Activated naive CD8-positive, alpha-beta T cell treated with anti-CD3 and anti-CD28 coated beads, Interleukin-2, amount 50 U/mL, for 24 hours (primary cell): Measurements from ENCODE around the gene FXYD7.

ENCODE experiments used
- ATAC-seq: fragments of 150-1000 bp; cut with Tn5 transposase; one replicate; pipeline ENCODE4 v1.10.0; 2021
- DNase-seq: peaks from one replicate; pipeline ENCODE4 v3.0.0; 2021
- H3K27ac Mint-ChIP-seq: one replicate; pipeline ENCODE4 v1.8.0; 2021; ENCODE audit warnings: mild to moderate bottlenecking, mixed read lengths
- H3K27me3 Mint-ChIP-seq: one replicate; pipeline ENCODE4 v1.8.0; 2021; ENCODE audit warnings: mixed read lengths
- H3K36me3 Mint-ChIP-seq: one replicate; pipeline ENCODE4 v1.8.0; 2021; ENCODE audit warnings: low read depth, mixed read lengths
- H3K4me1 Mint-ChIP-seq: one replicate; pipeline ENCODE4 v1.8.0; 2021; ENCODE audit warnings: mixed read lengths
- H3K4me3 Mint-ChIP-seq: one replicate; pipeline ENCODE4 v1.8.0; 2021; ENCODE audit warnings: mild to moderate bottlenecking, moderate library complexity, mixed read lengths
- H3K9me3 Mint-ChIP-seq: one replicate; pipeline ENCODE4 v1.8.0; 2021; ENCODE audit warnings: mixed read lengths

The FXYD7 gene

DNA sequence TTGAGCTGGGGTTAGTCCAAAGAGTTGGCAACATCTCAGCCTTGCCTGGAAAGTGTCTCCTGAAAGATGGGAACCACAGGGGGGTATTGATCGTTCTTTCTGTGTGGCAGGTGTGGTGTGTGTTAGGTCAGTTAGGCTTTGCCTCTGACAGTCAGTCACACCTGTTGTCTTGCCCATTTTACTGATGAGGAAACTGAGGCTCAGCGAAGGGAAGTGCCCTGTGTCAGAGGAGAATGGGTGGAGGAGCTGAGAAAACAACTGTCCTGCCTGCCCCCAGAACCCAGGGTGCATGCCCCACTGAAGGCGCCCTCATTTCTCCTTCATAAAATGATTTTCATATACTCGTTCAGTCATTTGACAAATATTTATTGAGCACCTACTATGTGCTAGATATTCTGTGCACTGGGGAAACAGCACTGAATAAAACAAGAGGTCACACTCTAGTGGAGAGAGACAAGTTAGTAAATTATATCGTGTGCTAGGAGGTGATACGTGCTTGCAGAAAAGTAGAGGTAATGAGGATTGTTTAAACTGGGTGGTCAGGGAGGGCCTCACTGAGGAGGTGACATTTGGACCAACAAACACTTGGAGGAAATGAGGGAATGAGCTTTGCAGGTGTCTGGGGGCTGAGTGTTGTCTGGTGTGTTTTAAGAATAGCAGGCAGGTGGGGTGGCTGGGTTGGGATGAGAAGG, 13.1 kb downstream of the FXYD7 start:
- Mint-ChIP-seq H3K36me3 (peaks cover 56% of the 10 kb centered on the region), H3K27me3 (no peaks in the 10 kb centered on the region), H3K4me3 (peak overlapping the region; percentile 96), H3K9me3 (peaks cover under 1% of the 10 kb centered on the region), H3K27ac (peak overlapping the region; percentile 99), H3K4me1 (peaks cover 56% of the 10 kb centered on the region)
- no peak for ATAC-seq
- DNase-seq: no peak

DNA sequence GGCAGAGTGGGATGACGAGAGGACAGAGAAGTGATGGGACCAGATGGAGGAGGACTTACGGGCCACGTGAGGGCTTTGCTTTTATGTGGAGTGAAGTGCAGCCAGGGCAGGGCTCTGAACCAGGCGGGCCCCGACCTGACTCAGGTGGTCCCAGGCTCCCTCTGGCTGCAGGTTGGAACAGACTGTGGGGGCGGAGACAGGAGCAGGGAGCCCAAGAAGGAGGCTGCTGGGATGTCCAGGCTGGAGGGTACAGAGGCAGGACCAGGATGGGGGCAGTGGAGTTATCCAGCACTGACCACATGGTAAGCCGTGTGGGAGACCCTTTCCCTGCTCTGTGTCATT, 13.6 kb downstream of the FXYD7 start:
- Mint-ChIP-seq H3K27me3 (no peaks in the 10 kb centered on the region), H3K4me3 (peak overlapping the region; percentile 96), H3K27ac (peak overlapping the region; percentile 99), H3K36me3 (peaks cover 61% of the 10 kb centered on the region), H3K9me3 (peaks cover 5% of the 10 kb centered on the region), H3K4me1 (peaks cover 60% of the 10 kb centered on the region)
- no peak for DNase-seq
- no peak for ATAC-seq

DNA sequence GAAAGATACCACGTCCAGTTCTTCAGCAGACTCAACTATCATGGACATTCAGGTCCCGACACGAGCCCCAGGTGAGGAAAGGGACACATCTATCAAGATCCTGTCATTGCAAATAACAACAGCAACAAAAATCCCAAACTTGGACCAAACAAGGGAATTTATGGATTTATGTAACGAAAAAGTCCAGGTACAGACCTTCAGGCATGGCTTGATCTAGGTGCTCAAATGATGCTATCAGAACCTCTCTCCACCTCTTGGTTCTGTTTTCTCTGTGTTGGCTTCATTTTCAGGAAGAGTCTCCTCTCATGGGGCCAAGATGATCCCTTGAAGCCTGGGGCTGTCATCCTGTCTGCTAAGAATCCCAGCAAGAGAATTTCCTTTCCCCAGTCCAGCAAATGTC, 14.4 kb downstream of the FXYD7 start:
- peaks cover 69% of the 10 kb centered on the region for H3K36me3 Mint-ChIP-seq
- peak overlapping the region; percentile 99 for H3K27ac Mint-ChIP-seq
- H3K4me3 Mint-ChIP-seq: peak overlapping the region; percentile 96
- peaks cover 62% of the 10 kb centered on the region for H3K4me1 Mint-ChIP-seq
- no peaks in the 10 kb centered on the region for H3K27me3 Mint-ChIP-seq
- DNase-seq (no peak), ATAC-seq (no peak)
- peaks cover 10% of the 10 kb centered on the region for H3K9me3 Mint-ChIP-seq

DNA sequence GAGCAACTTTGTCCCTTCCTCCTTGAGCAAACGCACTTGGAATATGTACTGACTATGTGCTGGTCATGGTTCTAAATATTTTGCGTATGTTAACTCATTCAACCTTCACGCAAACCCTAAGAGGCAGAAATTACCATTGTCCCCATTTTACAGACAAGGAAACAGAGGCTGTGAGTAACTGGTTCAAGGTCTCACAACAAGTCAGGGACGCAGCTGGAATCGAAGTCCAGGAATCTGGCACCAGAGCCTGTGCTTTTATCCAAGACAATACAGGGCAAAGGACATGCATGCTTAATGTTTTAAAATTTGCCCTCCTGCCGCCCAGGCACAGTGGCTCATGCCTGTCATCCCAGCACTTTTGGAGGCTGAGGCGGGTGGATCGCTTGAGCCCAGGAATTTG, 16.6 kb downstream of the FXYD7 start:
- Mint-ChIP-seq H3K4me1 (peaks cover 56% of the 10 kb centered on the region), H3K27me3 (no peaks in the 10 kb centered on the region), H3K36me3 (peaks cover 90% of the 10 kb centered on the region), H3K9me3 (peaks cover 21% of the 10 kb centered on the region), H3K4me3 (no peak overlapping the region), H3K27ac (no peak overlapping the region)
- ATAC-seq: no peak
- no peak for DNase-seq

DNA sequence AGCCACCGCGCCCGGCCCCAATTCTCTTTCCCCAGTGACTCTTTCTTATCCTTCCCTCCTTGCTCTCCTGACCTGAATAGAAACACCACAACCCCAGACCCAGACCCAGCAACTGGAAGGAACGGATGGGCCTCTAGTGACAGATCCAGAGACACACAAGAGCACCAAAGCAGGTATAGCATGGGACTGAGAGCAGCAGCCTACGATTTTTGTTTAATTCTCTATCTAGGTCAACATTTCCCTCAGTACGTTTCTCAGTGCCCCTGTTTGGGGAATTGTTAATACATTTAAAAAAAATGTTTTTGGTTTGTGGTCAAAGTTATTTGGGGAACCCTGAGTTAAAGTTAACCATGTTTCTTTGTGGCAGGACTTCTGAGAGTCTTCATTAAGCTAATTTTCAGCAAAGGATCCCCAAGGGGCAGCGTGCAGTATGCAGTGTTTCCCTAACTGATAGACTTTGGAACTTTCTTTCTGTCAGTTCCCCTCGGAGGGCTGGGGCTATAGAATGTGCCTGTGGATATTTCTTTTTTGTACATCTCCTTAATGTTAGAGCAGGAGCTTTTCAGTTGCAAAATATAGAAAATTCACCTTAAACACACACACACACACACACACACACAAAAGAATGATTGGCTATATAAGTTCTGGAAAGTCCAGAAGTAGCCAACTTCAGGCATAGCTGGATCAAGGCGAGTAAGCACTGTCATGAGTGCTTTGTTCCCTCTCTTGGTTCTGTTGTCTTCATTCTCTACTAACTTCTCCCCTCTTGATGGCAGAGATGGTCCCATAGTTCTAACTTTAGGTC, 17.8 kb downstream of the FXYD7 start:
- no peak overlapping the region for H3K27ac Mint-ChIP-seq
- H3K27me3 Mint-ChIP-seq: no peaks in the 10 kb centered on the region
- ATAC-seq (no peak), DNase-seq (no peak)
- H3K9me3 Mint-ChIP-seq: peaks cover 26% of the 10 kb centered on the region
- no peak overlapping the region for H3K4me3 Mint-ChIP-seq
- peaks cover 99% of the 10 kb centered on the region for H3K36me3 Mint-ChIP-seq
- peaks cover 59% of the 10 kb centered on the region for H3K4me1 Mint-ChIP-seq

DNA sequence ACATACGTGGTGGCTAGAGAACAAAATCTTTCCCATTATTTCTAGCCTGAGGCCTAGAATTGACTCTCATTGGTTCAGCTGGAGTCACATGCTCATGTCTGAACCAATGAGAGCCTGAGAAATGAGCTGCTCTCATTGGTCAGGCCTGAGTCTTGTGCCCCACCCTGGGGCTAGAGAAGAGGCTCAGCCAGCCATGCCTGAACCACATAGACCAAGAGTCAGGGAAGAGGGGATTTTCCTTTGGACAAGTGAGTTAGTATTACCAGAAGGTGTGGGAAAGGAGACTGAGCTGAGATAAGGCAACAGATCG, 18.3 kb downstream of the FXYD7 start:
- H3K4me3 Mint-ChIP-seq: no peak overlapping the region
- DNase-seq: no peak
- no peaks in the 10 kb centered on the region for H3K27me3 Mint-ChIP-seq
- H3K36me3 Mint-ChIP-seq: peaks cover 99% of the 10 kb centered on the region
- peaks cover 57% of the 10 kb centered on the region for H3K4me1 Mint-ChIP-seq
- no peak overlapping the region for H3K27ac Mint-ChIP-seq
- peaks cover 31% of the 10 kb centered on the region for H3K9me3 Mint-ChIP-seq
- ATAC-seq: no peak

DNA sequence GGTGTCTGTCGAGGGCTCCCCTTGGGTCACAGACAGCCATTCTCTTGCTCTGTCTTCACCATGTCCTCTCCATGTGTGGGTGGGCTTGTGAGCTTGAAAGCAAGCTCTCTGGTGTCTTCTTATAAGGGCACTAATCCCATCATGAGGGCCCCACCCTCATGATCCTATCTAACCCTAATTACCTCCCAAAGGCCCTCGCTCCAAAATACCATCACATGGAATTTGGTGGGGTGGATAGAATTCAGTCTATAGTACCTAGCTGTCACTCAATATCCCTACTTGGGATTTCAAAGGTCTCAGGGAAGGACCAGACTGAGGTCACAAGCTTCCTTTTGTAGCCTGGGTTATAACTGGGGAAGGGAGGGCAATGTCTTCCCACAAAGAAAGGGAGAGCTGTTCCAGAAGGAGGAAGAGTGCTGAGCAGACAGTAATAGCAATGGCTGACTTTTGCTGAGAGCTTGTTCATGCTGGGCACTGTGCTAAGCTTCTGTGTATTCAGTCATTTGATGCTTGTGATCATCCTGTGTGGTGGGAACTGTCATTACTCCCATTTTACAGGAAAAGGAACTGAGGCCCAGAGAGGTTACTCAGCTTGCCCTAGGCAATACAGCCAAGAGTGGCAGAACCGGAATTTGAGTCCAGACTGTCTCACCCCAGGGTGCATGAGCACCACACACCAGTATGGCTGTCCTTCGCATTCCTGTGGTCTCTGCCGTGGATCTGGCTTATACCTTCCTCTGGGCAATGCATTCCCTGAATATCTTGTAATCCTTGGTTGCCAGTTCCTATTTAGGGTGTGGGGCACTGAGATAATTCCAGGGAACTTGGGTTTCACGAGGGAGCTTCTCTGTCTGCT, 19.6 kb downstream of the FXYD7 start:
- DNase-seq: no peak
- Mint-ChIP-seq H3K9me3 (peaks cover 34% of the 10 kb centered on the region), H3K36me3 (peaks cover 99% of the 10 kb centered on the region), H3K4me1 (peaks cover 57% of the 10 kb centered on the region), H3K4me3 (no peak overlapping the region), H3K27ac (peak overlapping the region; percentile 61), H3K27me3 (no peaks in the 10 kb centered on the region)
- no peak for ATAC-seq

DNA sequence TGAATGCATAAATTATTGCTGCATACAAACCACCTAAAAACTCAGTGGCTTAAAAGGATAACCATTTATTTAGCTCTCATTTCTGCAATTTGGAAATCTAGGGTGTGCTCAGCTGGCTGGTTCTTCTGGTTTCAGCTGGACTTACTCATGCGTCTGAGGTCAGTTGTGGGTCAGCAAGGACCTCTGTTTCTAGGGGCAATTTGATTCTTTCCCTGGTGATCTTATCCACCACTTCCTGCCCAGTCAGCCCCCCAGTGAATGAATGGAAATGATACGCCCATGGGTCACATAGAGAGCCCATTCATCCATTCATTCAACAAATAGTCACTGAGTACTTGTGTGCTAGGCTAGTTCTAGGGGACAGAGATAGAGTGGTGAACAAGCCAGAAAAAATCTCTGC, 21.4 kb downstream of the FXYD7 start:
- no peak overlapping the region for H3K27ac Mint-ChIP-seq
- H3K4me1 Mint-ChIP-seq: peaks cover 56% of the 10 kb centered on the region
- DNase-seq: no peak

DNA sequence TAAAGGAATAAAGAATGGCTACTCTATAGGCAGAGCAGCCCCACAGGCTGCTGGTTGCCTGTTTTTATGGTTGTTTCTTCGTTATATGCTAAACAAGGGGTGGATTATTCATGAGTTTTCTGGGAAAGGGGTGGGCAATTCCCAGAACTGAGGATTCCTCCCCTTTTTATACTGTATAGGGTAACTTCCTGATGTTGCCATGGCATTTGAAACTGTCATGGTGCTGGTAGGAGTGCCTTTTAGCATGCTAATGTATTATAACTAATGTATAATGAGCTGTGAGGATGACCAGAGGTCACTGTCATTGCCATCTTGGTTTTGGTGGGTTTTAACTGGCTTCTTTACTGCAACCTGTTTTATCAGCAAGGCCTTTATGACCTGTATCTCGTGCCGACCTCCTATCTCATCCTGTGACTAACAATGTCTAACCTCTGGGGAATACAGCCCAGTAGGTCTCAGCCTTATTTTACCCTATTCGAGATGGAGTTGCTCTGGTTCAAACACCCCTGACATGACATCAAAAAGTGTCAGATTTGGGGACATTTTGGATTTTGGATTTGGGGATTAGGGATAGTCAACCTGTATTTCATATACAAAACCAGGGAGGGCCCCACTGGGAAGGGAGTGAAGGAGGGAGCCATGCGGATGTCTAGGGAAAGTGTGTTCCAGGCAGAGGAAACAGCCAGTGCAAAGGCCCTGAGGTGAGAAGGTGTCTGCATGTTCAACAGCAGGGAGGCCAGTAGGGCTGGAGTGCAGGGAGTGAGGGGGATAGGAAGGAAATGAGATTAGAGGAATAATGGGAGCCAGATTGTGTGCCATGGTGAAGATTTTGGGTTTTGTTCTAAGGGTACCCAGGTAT, 22.4 kb downstream of the FXYD7 start:
- H3K9me3 Mint-ChIP-seq: peaks cover 34% of the 10 kb centered on the region
- peaks cover 56% of the 10 kb centered on the region for H3K4me1 Mint-ChIP-seq
- H3K4me3 Mint-ChIP-seq: no peak overlapping the region
- no peak for ATAC-seq
- H3K27me3 Mint-ChIP-seq: no peaks in the 10 kb centered on the region
- no peak for DNase-seq
- peak overlapping the region; percentile 67 for H3K27ac Mint-ChIP-seq
- peaks cover 93% of the 10 kb centered on the region for H3K36me3 Mint-ChIP-seq

More for the DNA sequence above, 21.4 kb downstream of the FXYD7 start:
- no peak overlapping the region for H3K4me3 Mint-ChIP-seq
- H3K27me3 Mint-ChIP-seq: no peaks in the 10 kb centered on the region
- peaks cover 34% of the 10 kb centered on the region for H3K9me3 Mint-ChIP-seq
- no peak for ATAC-seq
- peaks cover 94% of the 10 kb centered on the region for H3K36me3 Mint-ChIP-seq

DNA sequence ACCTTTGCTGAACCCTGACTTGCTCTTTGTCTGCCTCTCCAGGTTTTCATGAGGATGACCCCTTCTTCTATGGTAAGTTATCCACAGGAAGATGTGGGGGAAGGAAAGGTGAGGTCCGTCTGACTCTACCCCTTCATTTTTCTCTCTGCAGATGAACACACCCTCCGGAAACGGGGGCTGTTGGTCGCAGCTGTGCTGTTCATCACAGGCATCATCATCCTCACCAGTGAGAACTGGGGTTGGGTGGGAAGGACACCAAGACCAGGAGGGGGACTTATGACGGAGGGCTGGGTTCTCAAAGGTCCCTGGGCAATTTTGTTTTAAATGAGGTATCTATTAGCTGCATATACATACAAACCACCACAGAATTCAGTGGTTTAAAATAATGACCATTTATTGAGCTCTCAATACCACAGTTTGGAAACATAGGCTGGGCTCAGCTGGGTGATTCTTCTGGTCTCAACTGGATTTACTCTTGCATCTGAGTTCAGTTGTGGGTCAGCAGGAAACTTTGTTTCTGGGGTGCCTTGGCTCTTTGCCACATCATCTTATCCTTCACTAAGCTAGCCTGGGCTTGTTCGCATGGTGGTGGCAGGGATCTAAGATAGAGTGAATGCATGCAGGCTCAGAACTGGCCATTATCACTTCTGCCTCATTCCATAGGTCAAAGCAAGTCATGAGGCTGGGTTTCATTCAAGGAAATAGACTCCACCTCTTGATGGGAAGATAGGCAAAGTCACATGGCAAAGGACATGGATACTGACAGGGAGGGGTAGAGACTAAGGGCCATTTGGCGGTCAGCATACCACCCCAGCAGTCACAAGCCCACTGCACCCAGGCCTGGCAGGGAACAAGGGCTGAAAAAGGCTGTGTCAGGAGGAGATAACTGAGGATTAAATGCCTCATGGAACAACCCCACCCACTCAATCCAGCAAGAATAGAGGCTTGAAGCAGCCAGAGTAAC, 23.3 kb downstream of the FXYD7 start:
- Mint-ChIP-seq H3K4me1 (peaks cover 54% of the 10 kb centered on the region), H3K36me3 (peaks cover 86% of the 10 kb centered on the region), H3K27ac (peak overlapping the region; percentile 77), H3K27me3 (no peaks in the 10 kb centered on the region), H3K9me3 (peaks cover 31% of the 10 kb centered on the region), H3K4me3 (no peak overlapping the region)
- ATAC-seq (no peak), DNase-seq (no peak)

DNA sequence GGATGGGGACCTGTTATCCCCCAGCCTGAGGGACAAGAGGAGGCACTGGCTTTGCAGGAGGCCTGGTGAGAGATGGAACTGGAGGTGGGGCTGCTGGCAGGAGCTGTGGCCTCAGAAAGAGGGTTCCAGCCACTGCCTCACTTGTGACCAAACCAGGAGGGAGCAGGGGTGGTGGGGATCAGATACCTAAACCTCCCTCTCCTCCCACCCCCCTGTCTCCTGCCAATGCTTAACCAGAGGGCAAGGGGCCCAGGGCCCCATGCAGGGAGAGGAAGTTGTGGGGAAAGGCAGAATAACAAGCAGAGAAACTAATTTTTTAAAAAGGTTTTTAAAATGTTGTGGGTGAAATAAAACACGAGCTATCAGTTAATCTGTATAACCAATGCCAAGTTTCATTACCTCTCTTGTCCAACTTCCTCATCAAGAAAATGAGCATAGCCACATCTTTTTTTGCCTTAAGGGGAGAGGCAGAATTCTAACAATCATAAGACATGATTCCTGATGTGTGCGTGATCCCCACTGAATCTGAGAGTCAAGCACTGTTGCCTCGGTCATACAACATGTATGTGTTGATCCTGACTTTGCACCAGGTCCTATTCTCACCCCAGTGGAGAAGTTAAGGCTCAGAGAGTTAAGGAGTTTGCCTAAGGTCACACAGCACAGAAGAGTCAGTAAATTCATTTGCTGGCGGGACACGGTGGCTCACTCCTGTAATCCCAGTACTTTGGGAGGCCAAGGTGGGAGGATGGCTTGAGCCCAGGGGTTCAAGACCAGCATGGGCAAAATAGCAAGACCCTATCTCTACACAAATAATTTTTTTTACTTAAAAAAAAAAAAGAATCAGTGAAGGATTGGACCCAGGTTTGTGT, 24.4 kb downstream of the FXYD7 start:
- H3K9me3 Mint-ChIP-seq: peaks cover 24% of the 10 kb centered on the region
- H3K4me1 Mint-ChIP-seq: peaks cover 46% of the 10 kb centered on the region
- H3K27ac Mint-ChIP-seq: peak overlapping the region; percentile 77
- ATAC-seq (no peak), DNase-seq (no peak)
- peaks cover 79% of the 10 kb centered on the region for H3K36me3 Mint-ChIP-seq
- H3K27me3 Mint-ChIP-seq: no peaks in the 10 kb centered on the region
- no peak overlapping the region for H3K4me3 Mint-ChIP-seq

DNA sequence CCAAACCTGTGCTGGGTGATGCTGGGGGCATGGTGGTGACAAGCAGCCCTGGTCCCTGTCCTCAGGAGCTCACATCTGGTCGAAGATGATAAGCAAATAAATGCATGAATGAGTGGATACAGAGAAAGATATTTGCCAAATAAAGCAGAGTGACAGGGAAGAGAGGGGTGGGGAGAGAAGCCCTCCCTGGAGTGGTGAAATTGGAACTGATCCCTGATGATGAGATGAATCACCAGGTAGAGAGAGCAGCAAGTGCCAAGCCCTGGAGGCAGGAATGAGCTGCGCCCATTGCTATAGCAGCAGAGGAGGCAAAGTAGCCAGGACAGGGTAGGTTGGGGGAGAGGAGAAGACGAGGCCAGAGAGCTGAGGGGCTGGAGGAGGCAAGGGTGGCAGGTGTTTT, 25.1 kb downstream of the FXYD7 start:
- no peak for DNase-seq
- H3K27ac Mint-ChIP-seq: peak overlapping the region; percentile 61
- ATAC-seq: no peak
- no peaks in the 10 kb centered on the region for H3K27me3 Mint-ChIP-seq
- H3K9me3 Mint-ChIP-seq: peaks cover 23% of the 10 kb centered on the region
- H3K4me1 Mint-ChIP-seq: peaks cover 46% of the 10 kb centered on the region
- H3K36me3 Mint-ChIP-seq: peaks cover 72% of the 10 kb centered on the region
- H3K4me3 Mint-ChIP-seq: no peak overlapping the region
